K562 (cell line): ENCODE data around the gene SART3. TPM values are rescaled to one million over a fixed set of nuclear protein-coding genes. Genes with fewer than 3 reads are reported as not detected.

ENCODE experiments used
- ATAC-seq: fragments of 200-7000 bp; cut with Tn5 transposase; 3 replicates; pipeline ENCODE4 v1.9.1; 2020; ENCODE audit warnings: moderate library complexity
- BruUV-seq: library from RNA; stranded (reverse); fragments of 400-500 nt; replicated peaks from 2 replicates; lab custom pipeline; 2021; lab: Mats Ljungman, UMichigan
- CTCF ChIA-PET: fragments of 300-600 bp; formaldehyde crosslinking; extraction: SDS; loops from one replicate; lab custom pipeline; 2021; ENCODE audit warnings: low intra/inter-chr PET ratio; lab: Yijun Ruan, JAX
- POLR2A ChIA-PET: fragments of 300-600, 350-650 bp; sonication (Branson Sonifier 250); formaldehyde crosslinking; extraction: SDS; loops from one replicate; lab custom pipeline; 2021; ENCODE audit warnings: antibody characterized with exemption, inconsistent platforms; lab: Yijun Ruan, JAX
- DNase-seq, 4 experiments: peaks; one replicate each; pipeline versions ENCODE4 v3.0.0 to v3.0.0-alpha.2; 2011 to 2018; ENCODE audit warnings: low spot score in 3 of 4, mixed read lengths in 3 of 4; ENCODE audit errors: extremely low read depth in 1 of 4
- FAIRE-seq: peaks from 2 replicates; lab custom pipeline; 2011; peaks lifted over from hg19 to GRCh38; lab: Jason Lieb, UNC
- H2AFZ ChIP-seq: 2 replicates; pipeline ENCODE4 v1.6.0; 2011; ENCODE audit warnings: low read depth, low read length, control low read depth, inconsistent platforms
- H3K27ac ChIP-seq: fragments of 200-600 bp; 3 replicates; pipeline ENCODE4 v1.8.0; 2011; ENCODE audit warnings: low read depth, mild to moderate bottlenecking, control low read depth, inconsistent platforms, low read length, moderate library complexity, mixed read lengths; ENCODE audit errors: extremely low read depth
- H3K27me3 ChIP-seq, 2 experiments: fragments of 300-600 bp in 1 of 2; 2 replicates in 1 of 2; 3 replicates in 1 of 2; pipeline versions ENCODE4 v1.6.0 to v1.8.0; 2011; ENCODE audit warnings: inconsistent platforms in 2 of 2, low read length in 2 of 2, mild to moderate bottlenecking in 1 of 2, mixed read lengths in 1 of 2, moderate library complexity in 1 of 2; ENCODE audit not compliant: control insufficient read depth in 2 of 2, insufficient read depth in 2 of 2
- H3K36me3 ChIP-seq: fragments of 300-600 bp; 3 replicates; pipeline ENCODE4 v1.8.0; 2011; ENCODE audit warnings: mild to moderate bottlenecking, low read length, inconsistent platforms; ENCODE audit not compliant: control insufficient read depth, insufficient read depth
- H3K4me1 ChIP-seq, 2 experiments: fragments of 200-600 bp in 1 of 2; replicated peaks in 1 of 2; 2 replicates in 1 of 2; 3 replicates in 1 of 2; pipeline versions ENCODE4 v1.5.1 to v1.8.0; 2011; ENCODE audit warnings: inconsistent platforms in 2 of 2, low read length in 2 of 2, mild to moderate bottlenecking in 1 of 2, mixed read lengths in 1 of 2, moderate library complexity in 1 of 2; ENCODE audit not compliant: control insufficient read depth in 2 of 2, insufficient read depth in 2 of 2
- H3K4me2 ChIP-seq: 2 replicates; pipeline ENCODE4 v1.6.1; 2011; ENCODE audit warnings: low read length, control low read depth, inconsistent platforms, mixed read lengths; ENCODE audit not compliant: insufficient read depth
- H3K4me3 ChIP-seq: fragments of 200-600 bp; sonication (generic), shearing (Covaris generic); 2 replicates; pipeline ENCODE4 v1.5.1; 2016; ENCODE audit warnings: control low read depth, inconsistent platforms
- H3K79me2 ChIP-seq: fragments of 200-600 bp; 3 replicates; pipeline ENCODE4 v1.8.0; 2011; ENCODE audit warnings: low read length, inconsistent platforms; ENCODE audit not compliant: control insufficient read depth, insufficient read depth
- H3K9ac ChIP-seq, 2 experiments: 2 replicates each; pipeline versions ENCODE4 v1.6.0 to v1.6.1; 2011; ENCODE audit warnings: low read depth in 2 of 2, low read length in 2 of 2, control low read depth in 1 of 2, inconsistent platforms in 1 of 2, mild to moderate bottlenecking in 1 of 2, mixed read lengths in 1 of 2; ENCODE audit not compliant: insufficient read depth in 1 of 2
- H3K9me1 ChIP-seq: one replicate; pipeline ENCODE4 v1.6.0; 2011; ENCODE audit warnings: inconsistent platforms, mild to moderate bottlenecking, low read length, moderate library complexity; ENCODE audit not compliant: control insufficient read depth, insufficient read depth
- H3K9me3 ChIP-seq: replicated peaks from 2 replicates; pipeline ENCODE4 v1.5.1; 2011; ENCODE audit warnings: low read depth, low read length, inconsistent platforms; ENCODE audit not compliant: control insufficient read depth, insufficient read depth
- H4K20me1 ChIP-seq: replicated peaks from 2 replicates; pipeline ENCODE4 v1.6.1; 2011; ENCODE audit warnings: low read length, inconsistent platforms, mixed read lengths; ENCODE audit not compliant: control insufficient read depth, insufficient read depth
- DACH1 ChIP-seq: fragments of 450-650 bp; IDR thresholded peaks from 2 replicates; pipeline ENCODE4 v1.6.1; 2018; ENCODE audit not compliant: partially characterized antibody
- ELF2 ChIP-seq: fragments of 250-450 bp; sonication (Bioruptor Pico); IDR thresholded peaks from 2 replicates; pipeline ENCODE4 v1.5.0; 2021; ENCODE audit warnings: mild to moderate bottlenecking
- FIP1L1 ChIP-seq: fragments of 200-400 bp; formaldehyde crosslinking; IDR thresholded peaks from 2 replicates; pipeline ENCODE4 v1.6.1; 2018; ENCODE audit warnings: mild to moderate bottlenecking, low read depth, low read length; ENCODE audit not compliant: poor library complexity, severe bottlenecking
- FOXP4 ChIP-seq: sonication (generic); formaldehyde crosslinking; IDR thresholded peaks from 2 replicates; pipeline ENCODE4 v1.8.0; 2022; ENCODE audit warnings: mild to moderate bottlenecking, missing genetic modification reagents, borderline replicate concordance
- HMGXB4 ChIP-seq: sonication (generic); formaldehyde crosslinking; IDR thresholded peaks from 2 replicates; pipeline ENCODE4 v1.8.1; 2023; ENCODE audit warnings: mild to moderate bottlenecking, missing genetic modification reagents
- KAT2B ChIP-seq: IDR thresholded peaks from one replicate; pipeline ENCODE4 v1.6.1; 2012; ENCODE audit warnings: low read depth, mild to moderate bottlenecking, control low read depth, inconsistent platforms, low read length, moderate library complexity
- LEF1 ChIP-seq: fragments of 450-650 bp; IDR thresholded peaks from 2 replicates; pipeline ENCODE4 v1.6.1; 2016; ENCODE audit warnings: mild to moderate bottlenecking
- MYC ChIP-seq, 2 experiments: fragments of 250-450 bp in 1 of 2; sonication (Bioruptor Pico) in 1 of 2; IDR thresholded peaks; 2 replicates each; pipeline versions ENCODE4 v1.5.1 to v1.6.1; 2012 to 2021; ENCODE audit warnings: low read depth in 2 of 2, borderline replicate concordance in 1 of 2, improper control_type of control experiment in 1 of 2, low read length in 1 of 2, mild to moderate bottlenecking in 1 of 2, moderate library complexity in 1 of 2
- SIN3A ChIP-seq, 2 experiments: fragments of 150-350 bp in 1 of 2; IDR thresholded peaks; 2 replicates each; pipeline ENCODE4 v1.6.1; 2011 to 2016; ENCODE audit warnings: borderline replicate concordance in 2 of 2, low read depth in 2 of 2, low read length in 2 of 2, mild to moderate bottlenecking in 2 of 2, moderate library complexity in 2 of 2; ENCODE audit not compliant: control insufficient read depth in 1 of 2
- TAF9B ChIP-seq: fragments of 450-650 bp; IDR thresholded peaks from 2 replicates; pipeline ENCODE4 v1.6.1; 2018; ENCODE audit warnings: mild to moderate bottlenecking; ENCODE audit not compliant: partially characterized antibody
- TRIM28 ChIP-seq: fragments of 450-650 bp; IDR thresholded peaks from 2 replicates; pipeline ENCODE4 v1.6.1; 2017
- U2AF1 ChIP-seq: fragments of 200-400 bp; formaldehyde crosslinking; optimal IDR thresholded peaks from 2 replicates; pipeline ENCODE3; 2017; ENCODE audit warnings: mild to moderate bottlenecking, low read depth, low read length, moderate library complexity
- ZBTB17 ChIP-seq: fragments of 450-650 bp; formaldehyde crosslinking; IDR thresholded peaks from 2 replicates; pipeline ENCODE4 v1.4.0; 2020; ENCODE audit warnings: mild to moderate bottlenecking
- ZNF232 ChIP-seq: sonication (generic); formaldehyde crosslinking; IDR thresholded peaks from 2 replicates; pipeline ENCODE4 v1.8.0; 2022; ENCODE audit warnings: mild to moderate bottlenecking, missing genetic modification reagents
- ZNF561 ChIP-seq: fragments of 450-650 bp; formaldehyde crosslinking; conservative IDR thresholded peaks from 2 replicates; pipeline ENCODE4 v1.4.0; 2020; ENCODE audit warnings: mild to moderate bottlenecking, moderate library complexity
- WGBS: fragments of 100-300 bp; shearing (Covaris generic); methylation state at CpG from one replicate; pipeline ENCODE4 v1.1.6; 2016; ENCODE audit warnings: low coverage, mixed read lengths; ENCODE audit not compliant: insufficient coverage; ENCODE audit errors: missing lambda C conversion rate; 5-methylcytosine and 5-hydroxymethylcytosine counted together
- in situ Hi-C: fragments of 300-500 bp; cut with MboI; formaldehyde crosslinking; loops from 4 replicates; pipeline ENCODE4 v1.15.0; 2018; ENCODE audit warnings: inconsistent platforms, mixed read lengths
- intact Hi-C: fragments of 100-400 bp; cut with micrococcal nuclease; formaldehyde crosslinking; loops from 2 replicates; pipeline ENCODE4 v1.14.2; 2022
- polyA plus RNA-seq, 8 experiments: library from polyadenylated mRNA; depleted of rRNA in 4 of 8; stranded (reverse) in 5 of 8; unstranded in 3 of 8; fragments of >200 nt; fragmentation: Nextera tagmentation in 2 of 8; fragmentation: Illumina TruSeq in 1 of 8; extraction: Ambion mirVana in 2 of 8; extraction: Trizol in 1 of 8; gene quantifications; 2 replicates each; pipeline versions ENCODE4 v1.2.1 to v1.2.3, GENCODE V29; 2011 to 2014; ENCODE audit warnings: inconsistent platforms in 1 of 8, missing spikeins in 1 of 8
- total RNA-seq, 7 experiments: library from RNA; depleted of rRNA in 6 of 7; stranded (reverse); fragments of >200 nt in 6 of 7; fragmentation: Illumina TruSeq in 2 of 7; extraction: Trizol in 2 of 7; gene quantifications; 2 replicates each; pipeline versions ENCODE4 v1.2.1 to v1.2.3, GENCODE V29; 2011 to 2021; ENCODE audit warnings: low replicate concordance in 1 of 7
- TF ChIP-seq, protein P1 (sequence below): sonication (generic); formaldehyde crosslinking; IDR thresholded peaks from 2 replicates; pipeline ENCODE4 v1.8.0; 2022; ENCODE audit warnings: mild to moderate bottlenecking, low read depth, missing genetic modification reagents

Gene SART3
- total and polyA plus RNA-seq, 9 of the 15 experiments (the other 6 are each of a cell fraction or from before 2014, with no cell fraction given): 8.9 to 167 (median 56.7) TPM

DNA sequence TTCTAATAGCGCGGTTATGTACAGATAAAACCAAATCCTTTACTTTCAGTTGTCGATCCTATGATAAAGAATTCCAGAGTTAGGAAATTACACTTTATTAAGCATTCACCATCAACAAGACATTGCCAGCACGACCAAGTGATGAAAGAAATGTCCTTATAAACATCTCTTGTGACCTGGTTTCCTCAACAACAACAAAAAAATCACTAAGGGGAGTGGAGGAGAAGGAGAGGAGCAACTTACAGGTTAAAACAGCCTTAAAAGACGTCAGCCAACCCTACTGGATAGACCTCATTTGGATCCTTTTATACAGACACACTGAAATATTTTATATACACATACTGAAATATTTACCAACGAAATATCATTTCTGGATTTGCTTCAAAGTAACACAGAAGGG, 22.8 kb downstream of the SART3 start:
- FAIRE-seq (no peak), ATAC-seq (no peak), DNase-seq (no peak)
- H4K20me1 ChIP-seq: peaks cover 8% of the 10 kb centered on the region; the same call in 1 of the 2 replicates
- peaks cover 0 to 6% of the 10 kb centered on the region in 2 experiments; a peak in 4 of 5 replicates for H3K4me1 ChIP-seq
- H3K4me2 ChIP-seq: no peak overlapping the region
- H3K27ac ChIP-seq: no peak overlapping the region
- POLR2A ChIA-PET: interaction anchor here (0.6 kb wide), 1 partner anchor 19 kb away, joined by 4 read pairs; no protein-coding TSS in a partner anchor
- in situ Hi-C loops: no loop called here
- peaks cover 85% of the 10 kb centered on the region for H3K36me3 ChIP-seq
- H3K9me3 ChIP-seq: no peaks in the 10 kb centered on the region
- H3K9me1 ChIP-seq: no peaks in the 10 kb centered on the region
- CTCF ChIA-PET: no interaction called here
- H3K9ac ChIP-seq: no peak overlapping the region
- H3K4me3 ChIP-seq: no peak overlapping the region
- H2AFZ ChIP-seq: no peak overlapping the region
- no TSS peak for BruUV-seq
- no peaks in the 10 kb centered on the region for H3K27me3 ChIP-seq
- TF ChIP-seq TRIM28 (no peak), ZNF561 (CRISPR knock-in tag) (no peak), U2AF1 (no peak), FOXP4 (no peak), FIP1L1 (no peak), ELF2 (CRISPR knock-in tag) (no peak), HMGXB4 (CRISPR knock-in tag) (no peak), ZNF232 (CRISPR knock-in tag) (no peak), TAF9B (no peak), LEF1 (no peak), KAT2B (no peak), DACH1 (no peak), ZBTB17 (CRISPR knock-in tag) (no peak), SIN3A (IDR thresholded peaks at IDR 0.05; ENCODE audit: borderline replicate concordance in 2 of 2, control insufficient read depth in 1 of 2, low read depth in 2 of 2, low read length in 2 of 2) (no peak), MYC (IDR thresholded peaks at IDR 0.05; ENCODE audit: low read depth, low read length) (no peak), MYC (CRISPR knock-in tag; IDR thresholded peaks at IDR 0.05; ENCODE audit: borderline replicate concordance, low read depth) (no peak)
- TF ChIP-seq, protein P1, sequence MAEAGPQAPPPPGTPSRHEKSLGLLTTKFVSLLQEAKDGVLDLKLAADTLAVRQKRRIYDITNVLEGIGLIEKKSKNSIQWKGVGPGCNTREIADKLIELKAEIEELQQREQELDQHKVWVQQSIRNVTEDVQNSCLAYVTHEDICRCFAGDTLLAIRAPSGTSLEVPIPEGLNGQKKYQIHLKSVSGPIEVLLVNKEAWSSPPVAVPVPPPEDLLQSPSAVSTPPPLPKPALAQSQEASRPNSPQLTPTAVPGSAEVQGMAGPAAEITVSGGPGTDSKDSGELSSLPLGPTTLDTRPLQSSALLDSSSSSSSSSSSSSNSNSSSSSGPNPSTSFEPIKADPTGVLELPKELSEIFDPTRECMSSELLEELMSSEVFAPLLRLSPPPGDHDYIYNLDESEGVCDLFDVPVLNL (CRISPR knock-in tag): no peak
- TF ChIP-seq, all 486 proteins: peak for 0
- 78% methylated on average over 6 of the region's 6 CpGs for WGBS
- intact Hi-C loops: no loop called here
- peaks cover 48% of the 10 kb centered on the region for H3K79me2 ChIP-seq
